Stimulated activated CD8-positive, alpha-beta memory T cell treated with anti-CD3 and anti-CD28 coated beads, Interleukin-15, amount 100 ng/mL, for 24 hours (primary cell): ENCODE measurements around the gene COL9A2.
A peak's percentile ranks its signal among the peaks of the same experiment; 100 is the strongest.
"Not testable (repeated sequence)": the region's sequence is repeated elsewhere in the genome, so short reads cannot be mapped to it uniquely, and the experiment has no call there.

Source experiments
- DNase-seq: peaks from one replicate; pipeline ENCODE4 v3.0.0-alpha.2; 2020; ENCODE audit warnings: low read depth

Gene COL9A2

GRCh38 chr1:40316595-40317393 lies at the start of gene COL9A2:
Gene COL9A2 (minus strand): TSS chr1:40317286. CDS start chr1:40317197, 89 bp downstream.
- peak; percentile 21 for DNase-seq

- DNase-seq: no peak
Observed at GRCh38 chr1:40363721-40364120, 46.6 kb upstream of the COL9A2 start.

DNA sequence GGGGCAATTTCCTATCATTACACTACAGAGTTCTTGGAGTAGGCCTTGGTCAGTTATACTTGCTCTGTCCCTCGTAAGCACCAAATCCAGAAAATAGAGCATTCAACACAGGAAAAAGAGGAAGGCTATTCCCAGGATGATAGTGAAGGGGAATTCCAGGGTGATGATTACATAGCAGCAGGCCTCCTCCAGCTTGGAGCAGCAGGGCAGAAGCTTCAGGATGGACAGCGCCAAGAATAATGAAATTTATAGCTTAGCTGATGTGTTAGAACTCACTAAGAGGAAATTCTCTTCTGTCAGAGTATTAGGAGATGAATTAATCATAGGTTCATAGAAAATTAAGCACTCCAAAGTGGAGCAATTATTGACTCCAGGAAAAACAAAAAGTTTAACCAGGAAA lies 45.6 kb upstream of the COL9A2 start:
- no peak for DNase-seq

DNA sequence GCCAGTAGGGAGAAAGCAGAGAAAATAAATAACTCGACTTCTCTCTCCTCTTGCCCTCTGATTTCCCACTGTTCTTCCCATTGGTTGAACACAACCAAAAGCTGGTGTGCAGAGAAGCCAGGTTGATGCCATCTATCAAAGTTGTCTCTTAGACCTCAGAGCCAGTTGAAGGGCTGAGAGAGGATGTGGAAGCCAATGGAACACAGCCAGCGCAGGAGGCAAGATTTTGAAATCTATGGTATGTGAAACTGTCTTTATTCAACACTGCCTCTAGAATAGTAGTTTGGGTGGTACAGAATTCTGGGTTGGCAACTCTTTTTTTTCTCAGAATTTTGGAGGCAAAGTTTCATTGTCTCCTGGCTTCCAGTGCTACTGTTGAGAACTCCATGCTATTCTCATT lies 45.1 kb upstream of the COL9A2 start:
- no peak for DNase-seq

DNA sequence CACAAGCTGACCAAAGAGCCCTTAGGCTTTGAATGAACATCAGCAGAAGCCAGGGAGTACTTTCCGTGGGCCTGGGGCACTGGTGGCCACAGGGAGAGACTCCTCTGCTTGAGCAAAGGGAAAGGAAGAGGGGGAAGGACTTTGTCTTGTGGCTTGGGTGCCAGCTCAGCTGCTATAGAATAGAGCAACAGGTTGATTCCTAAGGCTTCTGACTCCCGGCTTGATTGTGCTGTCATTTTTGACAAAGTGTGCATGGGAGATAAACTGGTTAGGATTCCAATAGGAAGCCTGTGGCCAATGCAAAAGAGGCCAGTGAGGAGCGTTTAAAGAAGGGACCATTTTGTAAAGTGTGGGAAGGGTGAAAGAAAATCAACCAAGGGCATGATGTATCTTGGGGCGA lies 44.6 kb upstream of the COL9A2 start:
- no peak for DNase-seq

DNA sequence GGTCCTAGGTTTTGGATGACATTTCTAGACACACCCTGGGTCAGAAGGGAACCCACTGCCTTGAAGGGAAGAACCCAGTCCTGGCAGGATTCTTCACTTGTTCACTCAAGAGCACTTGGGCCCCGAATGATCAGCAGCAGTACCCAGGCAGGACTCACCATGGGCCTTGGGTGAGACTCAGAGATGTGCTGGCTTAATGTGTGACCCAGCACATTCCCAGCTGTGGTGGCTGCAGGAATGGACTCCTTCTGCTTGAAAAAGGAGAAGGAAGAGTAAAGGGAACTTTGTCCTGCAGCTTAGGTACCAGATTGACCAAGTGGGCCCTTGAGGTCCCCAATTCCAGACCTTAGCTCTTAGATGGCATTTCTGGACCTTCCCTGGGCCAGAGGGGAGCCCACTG lies 44.1 kb upstream of the COL9A2 start:
- no peak for DNase-seq

DNA sequence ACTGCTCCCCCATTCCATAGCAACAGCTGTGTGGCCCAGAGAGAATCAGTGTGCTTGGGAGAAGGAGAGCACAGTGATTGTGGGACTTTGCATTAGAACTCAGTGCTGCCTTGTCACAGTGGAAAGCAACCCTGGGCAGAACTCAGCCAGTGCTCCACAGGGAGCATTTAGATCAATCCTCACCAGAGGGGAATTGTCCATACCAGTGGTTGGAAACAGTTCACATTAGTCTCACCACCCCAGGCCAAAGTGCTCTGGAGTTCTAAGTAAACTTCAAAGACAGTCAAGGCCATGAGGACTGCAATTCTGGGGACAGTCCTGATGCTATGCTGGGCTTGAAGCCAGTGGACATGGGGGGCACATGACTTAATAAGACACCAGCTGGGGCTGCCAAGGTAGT lies 43.5 kb upstream of the COL9A2 start:
- no peak for DNase-seq

DNA sequence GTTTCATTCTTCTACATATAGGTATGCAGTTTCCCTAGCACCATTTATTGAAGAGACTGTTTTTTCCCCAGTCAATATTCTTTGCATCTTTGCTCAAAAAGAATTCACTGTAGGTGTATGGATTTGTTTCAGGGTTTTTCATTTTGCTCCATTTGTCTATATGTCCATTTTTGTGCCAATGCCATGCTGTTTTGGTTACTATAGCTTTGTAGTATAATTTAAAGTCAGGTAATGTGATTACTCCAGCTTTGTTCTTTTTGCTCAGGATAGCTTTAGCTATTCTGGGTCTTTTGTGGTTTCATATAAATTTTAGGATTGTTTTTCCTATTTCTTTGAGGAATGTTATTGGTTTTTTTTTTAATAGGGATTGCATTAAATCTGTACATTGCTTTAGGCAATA lies 40.5 kb upstream of the COL9A2 start:
- no peak for DNase-seq

- DNase-seq: no peak
Observed at GRCh38 chr1:40353082-40353481, 36.0 kb upstream of the COL9A2 start.

- no peak for DNase-seq
Observed at GRCh38 chr1:40352126-40352525, 35.0 kb upstream of the COL9A2 start.

DNA sequence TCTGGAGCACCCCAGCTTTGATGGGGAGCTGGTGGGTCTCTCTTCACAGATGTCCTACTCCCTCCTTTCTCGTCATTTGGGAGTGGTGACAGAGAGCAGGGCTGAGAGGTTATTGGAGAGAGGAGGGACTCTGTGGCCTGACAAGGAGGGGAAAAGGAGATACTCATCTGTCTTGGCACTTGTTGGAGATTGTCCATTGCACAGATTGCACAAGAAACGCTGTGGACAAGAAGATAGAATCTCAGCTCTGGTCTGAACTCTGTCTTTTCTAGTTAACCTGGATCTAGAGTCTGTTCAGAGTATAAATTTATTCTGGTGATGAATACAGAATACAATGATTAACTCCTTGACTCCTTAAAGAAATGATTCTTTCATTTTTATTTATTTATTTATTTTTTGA lies 34.0 kb upstream of the COL9A2 start:
- no peak for DNase-seq

GRCh38 chr1:40350391-40350790 lies 33.3 kb upstream of the COL9A2 start:
- DNase-seq: no peak

- no peak for DNase-seq
Observed at GRCh38 chr1:40344597-40344996, 27.5 kb upstream of the COL9A2 start.

DNA sequence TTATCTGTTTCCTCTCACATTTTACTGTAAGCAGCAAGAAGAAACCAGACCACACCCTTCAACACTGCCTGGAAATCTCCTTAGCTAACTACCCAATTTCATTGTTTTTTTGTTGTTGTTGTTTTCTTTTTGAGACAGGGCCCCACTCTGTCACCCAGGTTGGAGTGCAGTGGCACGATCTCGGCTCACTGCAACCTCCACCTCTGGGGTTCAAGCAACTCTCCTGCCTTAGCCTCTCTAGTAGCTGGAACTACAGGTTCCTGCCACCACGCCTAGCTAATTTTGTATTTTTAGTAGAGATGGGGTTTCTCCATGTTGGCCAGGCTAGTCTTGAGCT lies 25.3 kb upstream of the COL9A2 start:
- not testable (repeated sequence) for DNase-seq

DNA sequence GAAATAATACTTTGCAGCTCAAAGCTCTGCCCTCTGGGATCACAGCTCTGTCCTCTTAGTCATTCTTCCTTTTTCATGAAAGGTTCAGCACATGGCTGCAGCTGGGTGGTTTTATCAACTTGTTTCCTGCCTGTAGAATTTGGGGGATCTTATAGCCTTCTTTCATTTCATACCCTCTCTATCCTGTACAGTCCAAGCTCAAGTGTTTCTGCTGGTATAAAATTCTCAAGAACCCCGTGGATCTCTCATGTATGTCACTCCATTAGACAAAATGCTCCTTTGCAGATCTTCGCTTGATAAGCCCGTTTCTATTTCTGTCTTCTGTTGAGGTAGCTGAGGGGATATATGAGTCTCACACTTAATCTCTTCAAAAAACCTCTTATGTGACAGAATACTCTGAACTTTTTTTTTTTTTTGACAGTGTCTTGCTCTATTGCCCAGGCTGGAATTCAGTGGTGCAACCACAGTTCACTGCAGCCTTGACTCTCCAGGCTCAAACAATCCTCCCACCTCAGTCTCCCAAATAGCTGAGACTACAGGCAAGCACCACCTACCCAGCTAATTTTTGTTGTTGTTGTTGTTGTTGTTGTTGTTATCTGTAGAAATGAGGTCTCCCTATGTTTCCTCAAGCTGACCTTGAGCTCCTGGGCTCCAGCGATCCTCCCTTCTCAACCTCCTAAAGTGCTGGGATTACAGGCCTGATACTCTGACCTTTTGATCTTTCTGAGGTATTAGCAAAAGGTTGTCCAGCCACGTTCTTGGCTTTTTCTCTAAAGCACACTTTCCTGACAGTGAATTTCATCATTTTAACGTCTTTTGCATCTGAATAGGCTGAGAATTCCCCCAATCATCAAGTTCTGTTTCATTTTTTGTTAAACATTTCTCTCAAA lies 24.6 kb upstream of the COL9A2 start:
- DNase-seq: no peak

DNA sequence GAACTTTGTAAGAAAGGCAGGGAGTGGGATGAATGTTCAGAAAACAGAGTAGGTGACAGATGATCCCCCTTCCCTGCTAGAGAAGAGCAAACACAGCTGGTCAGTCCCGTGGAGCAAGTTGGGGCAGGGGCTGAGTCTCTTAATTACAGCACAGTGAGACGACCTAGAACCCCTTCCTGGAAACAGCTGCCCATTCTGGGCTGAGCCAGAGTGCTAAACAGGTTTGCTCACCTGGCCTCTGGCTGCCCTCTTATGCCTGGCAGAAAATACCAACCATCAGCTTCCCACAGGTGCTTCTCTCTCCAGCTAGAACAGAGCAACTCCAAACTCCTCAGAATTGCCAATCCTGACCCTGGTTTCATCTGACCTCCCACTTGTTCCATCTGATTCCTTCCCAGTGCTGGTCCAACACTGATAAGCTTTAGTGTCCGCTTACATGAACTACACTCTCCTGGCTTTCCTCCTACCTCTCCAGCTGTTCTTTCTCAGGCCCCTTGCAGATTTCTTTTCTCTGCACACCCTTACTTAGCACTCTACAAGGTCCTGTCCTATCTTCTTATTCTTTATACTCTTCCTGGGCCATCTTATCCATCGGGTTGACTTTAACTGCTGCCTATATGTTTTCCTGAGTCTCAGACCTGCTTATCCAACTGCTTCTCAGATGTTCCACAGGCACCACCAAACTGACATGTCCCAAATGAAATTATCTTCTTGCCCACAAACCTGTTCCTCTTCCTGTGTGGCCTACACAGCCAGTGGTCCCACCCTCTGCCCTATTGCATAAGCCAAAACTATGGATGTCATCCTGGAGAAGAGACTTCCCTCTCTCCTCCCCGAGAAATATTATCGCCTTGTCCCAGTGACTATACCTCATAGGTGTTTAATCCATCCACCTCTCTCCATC lies 22.6 kb upstream of the COL9A2 start:
- DNase-seq: no peak

- DNase-seq: peak; percentile 75
Observed at GRCh38 chr1:40338745-40339419, 21.8 kb upstream of the COL9A2 start.

DNA sequence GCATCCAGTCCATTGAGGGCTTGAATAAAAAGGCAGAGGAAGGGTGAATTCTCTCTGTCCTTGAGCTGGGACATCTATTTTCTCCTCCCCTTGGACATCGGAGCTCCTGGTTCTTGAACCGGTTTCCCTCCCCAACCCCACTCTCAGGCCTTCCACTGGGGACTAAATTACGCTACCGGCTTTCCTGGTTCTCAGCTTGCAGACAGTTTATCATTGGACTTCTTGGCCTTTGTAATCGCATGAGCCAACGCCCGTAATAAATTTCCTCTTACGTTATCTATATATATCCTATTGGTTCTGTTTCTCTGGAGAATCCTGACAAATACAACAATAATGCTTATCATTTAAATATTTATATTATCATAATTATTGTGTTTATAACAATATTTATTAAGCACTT lies 20.4 kb upstream of the COL9A2 start:
- no peak for DNase-seq

- DNase-seq: no peak
Observed at GRCh38 chr1:40332695-40333094, 15.6 kb upstream of the COL9A2 start.

DNA sequence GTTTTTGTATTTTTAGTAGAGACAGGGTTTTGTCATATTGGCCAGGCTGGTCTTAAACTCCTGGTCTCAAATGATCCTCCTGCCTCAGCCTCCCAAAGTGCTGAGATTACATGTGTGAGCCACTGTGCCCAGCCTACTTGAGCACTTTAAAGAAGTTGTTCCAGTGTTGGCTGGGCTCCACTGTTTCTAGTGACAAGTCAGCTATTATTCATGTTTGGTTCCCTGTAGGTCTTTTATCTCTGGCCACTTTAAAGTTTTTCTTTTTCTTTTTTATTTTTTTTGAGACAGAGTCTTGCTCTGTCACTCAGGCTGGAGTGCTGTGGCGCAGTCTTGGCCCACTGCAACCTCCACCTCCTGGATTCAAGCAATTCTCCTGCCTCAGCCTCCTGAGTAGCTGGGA lies 14.3 kb upstream of the COL9A2 start:
- not testable (repeated sequence) for DNase-seq

- no peak for DNase-seq
Observed at GRCh38 chr1:40318970-40319621, 2.0 kb upstream of the COL9A2 start.
